Effector memory CD4-positive, alpha-beta T cell (primary cell): ENCODE measurements around the gene RNASE4.
"Not testable (repeated sequence)": the region's sequence is repeated elsewhere in the genome, so short reads cannot be mapped to it uniquely, and the experiment has no call there.

ENCODE experiments used
- DNase-seq, 3 donors: peaks; one replicate each; pipeline ENCODE4 v3.0.0-alpha.2; 2020
- H3K27ac ChIP-seq: 2 replicates; pipeline ENCODE4 v1.7.0; 2013; ENCODE audit warnings: mild to moderate bottlenecking, low read length, moderate library complexity; ENCODE audit not compliant: insufficient read depth, poor library complexity, severe bottlenecking
- H3K27me3 ChIP-seq: replicated peaks from 2 replicates; pipeline ENCODE4 v1.7.0; 2013; ENCODE audit warnings: mild to moderate bottlenecking, low read length; ENCODE audit not compliant: insufficient read depth, control insufficient read depth, poor library complexity, severe bottlenecking
- H3K36me3 ChIP-seq: 2 replicates; pipeline ENCODE4 v1.7.0; 2013; ENCODE audit warnings: mild to moderate bottlenecking, low read length, moderate library complexity; ENCODE audit not compliant: control insufficient read depth, insufficient read depth
- H3K4me1 ChIP-seq: 2 replicates; pipeline ENCODE4 v1.7.0; 2013; ENCODE audit warnings: low read length, mild to moderate bottlenecking; ENCODE audit not compliant: control insufficient read depth, insufficient read depth, poor library complexity, severe bottlenecking
- H3K4me3 ChIP-seq: 2 replicates; pipeline ENCODE4 v1.7.0; 2013; ENCODE audit warnings: low read length, low read depth, mild to moderate bottlenecking; ENCODE audit not compliant: insufficient read depth, poor library complexity, severe bottlenecking
- H3K9me3 ChIP-seq: 2 replicates; pipeline ENCODE4 v1.7.0; 2013; ENCODE audit warnings: mild to moderate bottlenecking, low read length, moderate library complexity; ENCODE audit not compliant: control insufficient read depth

Gene RNASE4

DNA sequence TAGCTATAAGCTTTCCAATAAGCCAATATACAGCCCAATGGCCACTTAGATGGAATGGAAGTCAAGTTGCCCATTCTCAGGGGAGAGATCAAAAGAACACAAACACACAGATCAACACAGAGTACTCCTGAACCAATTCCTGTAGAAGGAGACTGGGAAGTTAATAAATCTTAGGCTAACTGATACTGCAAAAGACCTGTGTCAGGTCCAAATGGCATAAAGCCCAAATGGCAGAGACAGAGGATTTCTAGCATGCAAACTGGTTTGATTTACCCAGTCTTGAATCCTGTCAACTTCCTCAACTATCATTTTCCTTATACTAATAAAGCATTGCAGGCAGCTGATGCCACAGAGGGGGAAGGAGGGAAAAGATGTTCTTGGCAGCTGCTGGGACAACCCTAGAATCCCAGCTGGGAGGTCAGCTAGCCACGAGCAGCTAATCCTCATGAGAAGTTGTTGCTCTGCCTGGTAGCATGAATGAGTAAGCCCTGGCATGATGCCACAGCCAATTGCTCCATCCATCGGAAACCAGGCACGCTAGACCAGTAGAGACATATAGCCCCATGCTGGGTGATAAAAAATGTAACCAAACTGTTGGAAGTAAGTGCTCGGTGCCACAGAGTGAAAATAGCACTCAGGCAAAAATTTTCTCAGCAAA lies 30.4 kb downstream of the RNASE4 start:
- H3K4me1 ChIP-seq, result no peaks in the 10 kb centered on the region
- no peaks in the 10 kb centered on the region for H3K36me3 ChIP-seq
- peaks cover 4% of the 10 kb centered on the region for H3K27me3 ChIP-seq
- no peak for DNase-seq
- no peaks in the 10 kb centered on the region for H3K9me3 ChIP-seq
- no peak overlapping the region for H3K4me3 ChIP-seq
- no peak overlapping the region for H3K27ac ChIP-seq

DNA sequence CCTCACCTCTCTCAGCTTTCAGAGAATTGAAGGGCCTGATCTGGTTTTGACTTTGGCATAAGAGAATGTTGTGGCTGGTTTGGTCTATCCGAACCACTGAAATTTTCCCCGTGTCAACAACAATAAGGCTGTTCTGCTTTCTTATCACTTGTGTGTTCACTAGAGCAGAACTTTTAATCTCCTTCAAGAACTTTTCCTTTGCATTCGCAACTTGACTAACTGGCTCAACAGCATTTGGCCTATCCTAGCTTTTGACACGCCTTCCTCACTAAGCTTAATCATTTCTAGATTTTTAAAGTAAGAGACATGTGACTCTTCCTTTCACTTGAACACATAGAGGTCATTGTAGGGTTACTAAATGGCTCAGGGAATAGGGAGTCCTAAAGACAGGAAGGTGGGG lies 35.4 kb downstream of the RNASE4 start:
- Histone ChIP-seq H3K27me3 (peaks cover 10% of the 10 kb centered on the region), H3K36me3 (no peaks in the 10 kb centered on the region), H3K27ac (no peak overlapping the region), H3K9me3 (no peaks in the 10 kb centered on the region), H3K4me3 (no peak overlapping the region), H3K4me1 (no peaks in the 10 kb centered on the region)
- DNase-seq, result no peak

- Histone ChIP-seq H3K27me3 (peaks cover 10% of the 10 kb centered on the region), H3K36me3 (no peaks in the 10 kb centered on the region), H3K4me1 (no peaks in the 10 kb centered on the region), H3K4me3 (no peak overlapping the region), H3K27ac (no peak overlapping the region), H3K9me3 (no peaks in the 10 kb centered on the region)
- DNase-seq, result no peak
Measured at GRCh38 chr14:20720741-20721140, 36.4 kb downstream of the RNASE4 start.

DNA sequence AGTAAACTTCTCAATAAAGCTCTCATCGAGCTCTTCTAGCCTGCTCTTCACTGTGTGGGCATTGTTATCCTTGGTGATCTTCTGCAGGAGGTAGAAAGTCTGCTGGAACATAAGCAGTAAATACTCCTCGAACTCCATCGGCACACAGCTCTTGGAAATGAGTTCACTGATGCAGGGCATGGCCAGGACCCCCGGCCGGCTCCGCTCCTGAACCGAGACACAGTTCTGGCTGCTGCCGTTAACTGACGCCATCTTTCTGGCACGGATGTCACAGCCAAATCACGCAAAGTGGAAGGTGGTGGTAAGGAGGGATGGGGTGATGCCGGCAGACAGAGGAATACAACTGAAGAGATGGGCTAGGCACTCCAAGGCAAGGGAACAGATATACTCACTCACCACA lies 37.7 kb downstream of the RNASE4 start:
- peaks cover 10% of the 10 kb centered on the region for H3K27me3 ChIP-seq
- DNase-seq, result no peak
- H3K27ac ChIP-seq, result no peak overlapping the region
- no peaks in the 10 kb centered on the region for H3K36me3 ChIP-seq
- H3K9me3 ChIP-seq, result no peaks in the 10 kb centered on the region
- H3K4me1 ChIP-seq, result no peaks in the 10 kb centered on the region
- no peak overlapping the region for H3K4me3 ChIP-seq

- Histone ChIP-seq H3K27me3 (peaks cover 6% of the 10 kb centered on the region), H3K27ac (no peak overlapping the region), H3K4me3 (no peak overlapping the region), H3K4me1 (no peaks in the 10 kb centered on the region), H3K36me3 (no peaks in the 10 kb centered on the region), H3K9me3 (no peaks in the 10 kb centered on the region)
- no peak for DNase-seq
Measured at GRCh38 chr14:20723488-20723887, 39.1 kb downstream of the RNASE4 start.

- H3K36me3 ChIP-seq, H3K9me3 ChIP-seq, H3K27ac ChIP-seq, H3K4me1 ChIP-seq, H3K27me3 ChIP-seq, H3K4me3 ChIP-seq, DNase-seq: not testable (repeated sequence)
Measured at GRCh38 chr14:20726121-20726520, 41.8 kb downstream of the RNASE4 start.

DNA sequence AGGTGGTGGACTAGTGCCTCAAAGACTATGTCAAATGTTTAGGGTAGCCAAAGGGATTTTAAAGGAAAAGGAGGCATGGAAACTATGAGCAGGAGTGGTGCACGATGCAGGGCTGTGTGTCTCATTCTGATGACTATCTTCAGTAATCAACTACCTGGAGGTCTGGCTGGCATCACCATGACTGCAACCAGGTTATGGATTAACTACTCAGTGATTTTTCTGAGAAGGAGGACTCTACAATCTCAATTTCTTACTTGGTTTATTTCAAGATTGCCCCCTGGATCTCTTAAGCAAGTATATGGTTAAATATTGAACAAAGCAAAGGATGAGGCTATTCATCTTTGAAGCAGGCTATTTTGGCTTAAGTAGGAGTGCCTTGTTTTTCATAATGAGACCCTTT lies 42.2 kb downstream of the RNASE4 start:
- Histone ChIP-seq H3K4me1 (no peaks in the 10 kb centered on the region), H3K9me3 (no peaks in the 10 kb centered on the region), H3K27ac (no peak overlapping the region), H3K27me3 (peaks cover 6% of the 10 kb centered on the region), H3K36me3 (no peaks in the 10 kb centered on the region), H3K4me3 (no peak overlapping the region)
- DNase-seq, result no peak

GRCh38 chr14:20730891-20731290 lies 46.5 kb downstream of the RNASE4 start:
- no peak overlapping the region for H3K27ac ChIP-seq
- H3K4me3 ChIP-seq, result no peak overlapping the region
- no peaks in the 10 kb centered on the region for H3K9me3 ChIP-seq
- no peaks in the 10 kb centered on the region for H3K4me1 ChIP-seq
- H3K27me3 ChIP-seq, result no peaks in the 10 kb centered on the region
- no peak for DNase-seq
- no peaks in the 10 kb centered on the region for H3K36me3 ChIP-seq

- Histone ChIP-seq H3K4me3 (no peak overlapping the region), H3K27me3 (no peaks in the 10 kb centered on the region), H3K27ac (no peak overlapping the region), H3K4me1 (no peaks in the 10 kb centered on the region), H3K36me3 (no peaks in the 10 kb centered on the region), H3K9me3 (no peaks in the 10 kb centered on the region)
- no peak for DNase-seq
Measured at GRCh38 chr14:20732477-20732876, 48.1 kb downstream of the RNASE4 start.

- Histone ChIP-seq H3K36me3 (no peaks in the 10 kb centered on the region), H3K4me3 (no peak overlapping the region), H3K27ac (no peak overlapping the region), H3K4me1 (no peaks in the 10 kb centered on the region), H3K27me3 (no peaks in the 10 kb centered on the region), H3K9me3 (no peaks in the 10 kb centered on the region)
- DNase-seq, result no peak
Measured at GRCh38 chr14:20732979-20733635, 48.7 kb downstream of the RNASE4 start.
